SU-DHL-6 (cell line): ENCODE results near the gene SMOC1.

Experiments
- CTCF ChIP-seq: fragments of 200-600 bp; sonication (generic); IDR thresholded peaks from one replicate; pipeline ENCODE4 v1.5.1; 2017; ENCODE audit warnings: antibody characterized with exemption, mild to moderate bottlenecking, low read length, moderate library complexity; ENCODE audit not compliant: insufficient read depth, poor library complexity, severe bottlenecking
- EZH2phosphoT487 ChIP-seq: fragments of 200-600 bp; sonication (generic), shearing (Covaris generic); conservative IDR thresholded peaks from 2 replicates; pipeline ENCODE4 v1.6.1; 2018; ENCODE audit warnings: mild to moderate bottlenecking, antibody characterized with exemption, low read length, moderate library complexity, mixed read lengths

GRCh38 chr14:69997849-69998248 is 118.6 kb downstream of the SMOC1 start:
- TF ChIP-seq CTCF (no peak), EZH2phosphoT487 (no peak)
